RWPE2 (cell line): Measurements from ENCODE around the gene ASCL1.
A peak's percentile ranks its signal among the peaks of the same experiment; 100 is the strongest.

Experiments used
- ATAC-seq: fragments of 200-7000 bp; cut with Tn5 transposase; 3 replicates; pipeline ENCODE4 v1.9.1; 2021; ENCODE audit warnings: low read depth
- DNase-seq: peaks from one replicate; pipeline ENCODE4 v3.0.0-alpha.2; 2020; ENCODE audit warnings: low spot score
- H3K27ac ChIP-seq: fragments of 450-650 bp; 2 replicates; pipeline ENCODE4 v1.5.1; 2017; ENCODE audit warnings: mild to moderate bottlenecking; ENCODE audit not compliant: poor library complexity, severe bottlenecking
- H3K27me3 ChIP-seq: fragments of 250-450 bp; sonication (Bioruptor Pico); 2 replicates; pipeline ENCODE4 v1.5.1; 2021; ENCODE audit warnings: mild to moderate bottlenecking, moderate library complexity; ENCODE audit not compliant: insufficient read depth, poor library complexity, severe bottlenecking
- H3K36me3 ChIP-seq: fragments of 250-450 bp; sonication (Bioruptor Pico); 2 replicates; pipeline ENCODE4 v1.5.1; 2020; ENCODE audit warnings: low read depth, mild to moderate bottlenecking, moderate library complexity
- H3K4me1 ChIP-seq: fragments of 250-450 bp; sonication (Bioruptor Pico); 2 replicates; pipeline ENCODE4 v1.5.1; 2021; ENCODE audit warnings: mild to moderate bottlenecking, moderate library complexity; ENCODE audit not compliant: insufficient read depth, poor library complexity, severe bottlenecking
- H3K4me3 ChIP-seq: fragments of 250-450 bp; sonication (Bioruptor Pico); 2 replicates; pipeline ENCODE4 v1.5.1; 2021; ENCODE audit warnings: mild to moderate bottlenecking, moderate library complexity; ENCODE audit not compliant: severe bottlenecking
- H3K9me3 ChIP-seq: fragments of 250-450 bp; sonication (Bioruptor Pico); 2 replicates; pipeline ENCODE4 v1.5.1; 2021; ENCODE audit warnings: mild to moderate bottlenecking, moderate library complexity; ENCODE audit not compliant: severe bottlenecking
- CTCF ChIP-seq: fragments of 450-650 bp; IDR thresholded peaks from one replicate; pipeline ENCODE4 v1.5.1; 2017; ENCODE audit warnings: mild to moderate bottlenecking, moderate library complexity; ENCODE audit not compliant: poor library complexity, severe bottlenecking

Gene ASCL1

GRCh38 chr12:102912258-102912657, 45.2 kb upstream of the ASCL1 start:
- no peak for ATAC-seq

GRCh38 chr12:102913453-102914226, 43.8 kb upstream of the ASCL1 start:
- no peak for TF ChIP-seq CTCF
- Histone ChIP-seq H3K4me1 (no peaks in the 10 kb centered on the region), H3K27me3 (no peaks in the 10 kb centered on the region), H3K27ac (no peak overlapping the region), H3K4me3 (no peak overlapping the region), H3K36me3 (no peaks in the 10 kb centered on the region), H3K9me3 (no peaks in the 10 kb centered on the region)
- ATAC-seq (no peak), DNase-seq (no peak)

More at GRCh38 chr12:102912258-102912657, 45.2 kb upstream of the ASCL1 start:
- no peak for DNase-seq
- TF ChIP-seq CTCF: no peak
- no peaks in the 10 kb centered on the region for H3K36me3 ChIP-seq
- H3K27me3 ChIP-seq: no peaks in the 10 kb centered on the region
- no peaks in the 10 kb centered on the region for H3K4me1 ChIP-seq
- H3K4me3 ChIP-seq: no peak overlapping the region
- H3K27ac ChIP-seq: no peak overlapping the region
- no peaks in the 10 kb centered on the region for H3K9me3 ChIP-seq

- no peak for ATAC-seq
- no peaks in the 10 kb centered on the region for H3K9me3 ChIP-seq
- H3K4me1 ChIP-seq: no peaks in the 10 kb centered on the region
- no peak for TF ChIP-seq CTCF
- no peak overlapping the region for H3K4me3 ChIP-seq
- DNase-seq: no peak
- no peaks in the 10 kb centered on the region for H3K36me3 ChIP-seq
- no peak overlapping the region for H3K27ac ChIP-seq
- H3K27me3 ChIP-seq: no peaks in the 10 kb centered on the region
Observed at GRCh38 chr12:102916252-102917025, 41.0 kb upstream of the ASCL1 start.

- no peak for TF ChIP-seq CTCF
- ATAC-seq: peak; percentile 67
- Histone ChIP-seq H3K27me3 (no peaks in the 10 kb centered on the region), H3K9me3 (no peaks in the 10 kb centered on the region), H3K4me3 (no peak within 1 kb of the TSS), H3K4me1 (no peaks in the 10 kb centered on the region), H3K36me3 (no peaks in the 10 kb centered on the region), H3K27ac (no peak within 1 kb of the TSS)
- DNase-seq: no peak
Observed at GRCh38 chr12:102917026-102917787, 40.3 kb upstream of the ASCL1 start, which contains the start of gene PAH. TSS of gene PAH (minus strand) at chr12:102917244. CDS start at chr12:102917130, 114 bp downstream.
